GM12873 (cell line): ENCODE results near the gene PPP1R9A.

Experiments used
- TF ChIP-seq, protein P1 (sequence below): IDR thresholded peaks from 2 replicates; pipeline ENCODE4 v1.5.1; 2012; ENCODE audit warnings: low read depth, mild to moderate bottlenecking, moderate library complexity, low read length, control low read depth; ENCODE audit not compliant: insufficient read depth; ENCODE audit errors: missing control alignments

Gene PPP1R9A

DNA sequence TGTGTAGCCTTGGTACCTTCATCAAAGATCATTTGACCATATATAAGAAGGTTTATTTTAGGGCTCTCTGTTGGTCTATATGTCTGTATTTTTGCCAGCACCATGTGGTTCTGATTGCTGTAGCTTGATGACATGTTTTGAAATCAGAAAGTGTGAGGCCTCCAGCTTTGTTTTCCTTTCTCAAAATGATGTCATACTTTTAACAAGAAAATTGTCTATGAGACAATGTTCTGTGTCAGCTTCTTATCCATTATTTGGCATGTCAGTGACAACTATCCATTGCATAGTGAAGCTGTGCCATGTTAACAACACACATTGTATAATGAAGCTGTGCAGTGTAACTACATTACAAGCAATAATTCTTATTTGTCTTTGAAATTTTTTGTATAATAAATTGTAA is 9.1 kb upstream of the PPP1R9A start:
- TF ChIP-seq, protein P1, sequence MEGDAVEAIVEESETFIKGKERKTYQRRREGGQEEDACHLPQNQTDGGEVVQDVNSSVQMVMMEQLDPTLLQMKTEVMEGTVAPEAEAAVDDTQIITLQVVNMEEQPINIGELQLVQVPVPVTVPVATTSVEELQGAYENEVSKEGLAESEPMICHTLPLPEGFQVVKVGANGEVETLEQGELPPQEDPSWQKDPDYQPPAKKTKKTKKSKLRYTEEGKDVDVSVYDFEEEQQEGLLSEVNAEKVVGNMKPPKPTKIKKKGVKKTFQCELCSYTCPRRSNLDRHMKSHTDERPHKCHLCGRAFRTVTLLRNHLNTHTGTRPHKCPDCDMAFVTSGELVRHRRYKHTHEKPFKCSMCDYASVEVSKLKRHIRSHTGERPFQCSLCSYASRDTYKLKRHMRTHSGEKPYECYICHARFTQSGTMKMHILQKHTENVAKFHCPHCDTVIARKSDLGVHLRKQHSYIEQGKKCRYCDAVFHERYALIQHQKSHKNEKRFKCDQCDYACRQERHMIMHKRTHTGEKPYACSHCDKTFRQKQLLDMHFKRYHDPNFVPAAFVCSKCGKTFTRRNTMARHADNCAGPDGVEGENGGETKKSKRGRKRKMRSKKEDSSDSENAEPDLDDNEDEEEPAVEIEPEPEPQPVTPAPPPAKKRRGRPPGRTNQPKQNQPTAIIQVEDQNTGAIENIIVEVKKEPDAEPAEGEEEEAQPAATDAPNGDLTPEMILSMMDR: no peak

DNA sequence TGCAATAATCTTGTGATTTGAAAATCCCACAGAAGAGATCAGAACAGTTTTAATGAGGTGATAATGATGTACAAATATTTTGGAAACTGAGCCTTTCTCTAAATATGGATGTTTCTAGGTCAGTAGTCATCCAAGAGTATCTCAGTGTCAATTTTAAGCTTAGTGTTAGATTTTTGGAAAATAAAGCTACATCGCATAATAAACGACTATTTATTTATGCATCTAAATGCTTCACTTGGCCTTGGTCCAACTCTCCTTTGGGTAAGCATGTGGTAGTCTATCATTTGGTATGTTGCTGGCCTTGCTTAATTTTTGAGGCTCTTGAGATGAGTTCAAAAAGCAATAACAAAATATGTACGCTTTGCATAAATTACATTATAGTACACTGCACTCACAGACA is 5.4 kb upstream of the PPP1R9A start:
- TF ChIP-seq, protein P1: no peak

DNA sequence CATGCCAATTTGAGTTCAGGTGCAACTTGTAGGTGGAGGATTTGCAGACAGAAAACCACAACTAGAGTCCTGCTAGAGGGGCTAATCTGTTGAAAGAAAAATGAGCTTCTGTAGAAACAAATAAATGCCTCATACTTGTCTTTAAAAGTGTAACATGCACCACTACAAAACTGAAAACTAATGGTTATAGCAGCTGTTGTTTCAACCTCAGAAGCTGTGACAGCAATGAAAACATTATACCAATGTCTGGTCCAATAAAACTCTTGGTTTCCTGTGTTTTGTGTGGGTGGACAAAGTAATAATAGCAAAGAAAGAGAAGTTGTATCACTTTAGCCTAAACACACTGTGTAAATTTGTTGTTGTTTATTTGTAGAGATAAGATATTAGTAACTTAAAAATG is 3.4 kb upstream of the PPP1R9A start:
- TF ChIP-seq, protein P1: no peak

DNA sequence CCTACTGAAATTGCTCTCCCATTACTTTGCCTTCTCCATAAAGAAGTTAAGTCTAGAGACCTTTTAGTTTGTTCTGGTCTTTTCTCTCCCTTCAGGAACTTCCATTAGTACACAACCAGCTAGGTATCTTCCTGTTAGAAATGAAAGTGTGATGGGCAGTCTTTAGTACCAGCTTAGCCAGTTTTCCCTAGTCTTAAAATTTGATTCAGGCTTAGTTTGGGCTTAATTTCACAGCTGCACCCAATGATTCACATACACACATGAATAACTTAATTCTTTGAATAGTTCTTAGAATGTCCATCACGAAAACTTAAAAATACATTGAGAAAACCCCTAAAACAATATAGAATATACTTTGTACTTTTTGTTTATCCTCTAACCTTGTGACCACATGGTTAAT is 2.4 kb upstream of the PPP1R9A start:
- TF ChIP-seq, protein P1: no peak

DNA sequence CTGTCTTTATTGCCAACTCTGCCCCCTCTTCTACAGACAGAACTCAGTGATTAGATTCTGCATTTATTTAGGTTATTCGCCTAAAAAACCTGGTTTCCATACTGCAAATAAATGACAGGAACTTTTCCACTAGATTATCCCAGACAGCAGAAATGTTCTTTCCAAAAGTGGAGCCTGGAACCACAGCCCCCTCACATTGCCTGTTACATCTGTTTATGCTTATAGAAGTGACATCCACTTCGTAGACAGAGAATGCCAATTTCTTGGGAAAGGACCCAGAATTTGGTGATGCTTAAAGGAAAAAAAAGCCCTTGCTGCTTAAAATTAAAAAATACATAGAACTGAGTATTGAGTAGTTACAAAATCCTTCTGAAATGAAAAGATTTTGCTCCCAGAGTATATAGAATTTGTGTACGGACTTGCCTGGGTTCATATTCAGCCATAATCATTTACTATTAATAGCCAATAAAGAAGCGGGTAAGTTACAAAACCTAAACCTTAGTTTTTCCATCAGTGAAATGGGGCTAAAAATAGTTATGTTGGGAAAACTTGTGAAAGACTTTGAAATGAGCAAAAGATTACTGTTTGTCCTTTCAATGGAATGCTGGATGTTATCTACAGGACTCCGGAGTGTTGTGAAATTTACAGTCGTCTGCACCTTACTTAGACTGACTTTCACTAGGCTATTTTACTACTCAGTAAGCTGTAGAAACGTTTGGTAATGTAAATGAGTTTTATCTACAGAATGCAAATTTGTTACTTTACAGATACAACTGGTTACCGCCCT is 1.1 kb upstream of the PPP1R9A start:
- TF ChIP-seq, protein P1: no peak

DNA sequence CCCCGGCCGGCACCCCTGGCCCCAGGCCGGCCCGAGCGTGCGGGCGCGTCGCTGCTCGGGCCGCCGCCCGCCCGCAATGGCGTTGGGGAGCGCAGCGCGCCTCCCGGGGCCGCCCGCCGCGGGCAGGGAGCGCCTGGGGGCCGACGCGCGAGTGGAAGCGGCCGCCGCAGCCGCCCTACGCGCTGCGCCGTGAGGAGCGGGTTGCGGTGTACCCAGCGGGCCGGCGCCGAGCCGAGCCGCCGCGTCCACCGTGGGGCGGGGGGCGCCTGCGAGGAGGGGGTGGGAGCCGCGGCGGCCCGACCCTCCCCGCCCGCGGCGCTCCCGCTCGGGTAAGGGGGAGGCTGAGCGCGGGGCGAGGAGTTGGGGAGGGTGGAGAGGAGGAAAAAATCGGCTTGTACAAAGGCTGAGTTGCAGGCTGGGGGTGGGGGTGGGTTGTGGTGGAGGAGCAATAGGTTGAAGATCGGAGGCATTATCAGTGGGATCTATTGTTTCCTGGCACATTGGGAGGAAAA is 473 bp downstream of the PPP1R9A start:
- TF ChIP-seq, protein P1: no peak

DNA sequence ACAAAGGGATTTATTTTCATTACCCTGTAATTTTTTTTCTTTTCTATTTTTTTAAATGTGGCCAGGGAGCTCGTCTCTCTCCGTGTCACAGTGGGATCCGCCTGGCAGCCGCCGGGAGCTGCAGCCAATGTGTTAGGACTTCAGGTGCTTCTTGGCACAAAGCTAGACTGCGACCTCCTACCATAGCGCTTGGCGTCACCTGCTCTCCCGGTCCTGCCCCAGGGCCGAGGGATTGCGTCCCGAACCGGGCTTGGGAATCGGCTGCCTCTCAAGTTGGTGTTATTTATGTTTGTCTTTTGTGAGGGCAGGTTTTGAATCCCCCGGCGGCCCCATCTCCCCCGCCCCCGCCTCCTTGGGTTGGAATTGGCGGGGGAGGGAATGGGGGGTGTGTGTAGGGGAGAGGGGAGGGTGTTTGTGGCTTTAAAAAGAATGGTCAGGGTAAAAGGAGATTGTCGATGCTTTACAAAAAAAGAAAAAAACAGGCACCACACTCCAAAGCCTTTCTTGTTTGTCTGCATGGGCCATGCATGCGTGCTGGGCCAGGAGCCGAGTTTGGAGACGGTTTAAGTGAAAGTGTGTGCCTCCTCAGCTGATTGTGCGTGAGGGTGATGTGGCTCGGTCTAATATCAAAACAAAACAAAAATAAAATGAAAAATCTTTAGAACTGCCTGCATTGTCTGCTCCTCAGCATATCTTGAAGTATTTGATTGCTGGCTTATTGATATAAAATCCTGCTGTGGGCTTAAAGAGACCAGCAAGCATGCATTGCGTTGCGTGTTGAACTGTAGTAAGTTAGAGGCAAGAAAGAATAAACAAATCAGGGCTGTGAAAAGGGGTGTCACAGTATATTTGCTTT is 1.2 kb downstream of the PPP1R9A start:
- TF ChIP-seq, protein P1: no peak
